K562 (cell line): Measurements from ENCODE around the gene AEN. TPM values are rescaled to one million over a fixed set of nuclear protein-coding genes. Genes with fewer than 3 reads are reported as not detected.

Experiments used
- ATAC-seq: fragments of 200-7000 bp; cut with Tn5 transposase; 3 replicates; pipeline ENCODE4 v1.9.1; 2020; ENCODE audit warnings: moderate library complexity
- BruUV-seq: library from RNA; stranded (reverse); fragments of 400-500 nt; replicated peaks from 2 replicates; lab custom pipeline; 2021; lab: Mats Ljungman, UMichigan
- CTCF ChIA-PET: fragments of 300-600 bp; formaldehyde crosslinking; extraction: SDS; loops from one replicate; lab custom pipeline; 2021; ENCODE audit warnings: low intra/inter-chr PET ratio; lab: Yijun Ruan, JAX
- POLR2A ChIA-PET: fragments of 300-600, 350-650 bp; sonication (Branson Sonifier 250); formaldehyde crosslinking; extraction: SDS; loops from one replicate; lab custom pipeline; 2021; ENCODE audit warnings: antibody characterized with exemption, inconsistent platforms; lab: Yijun Ruan, JAX
- DNase-seq, 4 experiments: peaks; one replicate each; pipeline versions ENCODE4 v3.0.0 to v3.0.0-alpha.2; 2011 to 2018; ENCODE audit warnings: low spot score in 3 of 4, mixed read lengths in 3 of 4; ENCODE audit errors: extremely low read depth in 1 of 4
- FAIRE-seq: peaks from 2 replicates; lab custom pipeline; 2011; peaks lifted over from hg19 to GRCh38; lab: Jason Lieb, UNC
- H2AFZ ChIP-seq: 2 replicates; pipeline ENCODE4 v1.6.0; 2011; ENCODE audit warnings: low read depth, low read length, control low read depth, inconsistent platforms
- H3K27ac ChIP-seq: fragments of 200-600 bp; 3 replicates; pipeline ENCODE4 v1.8.0; 2011; ENCODE audit warnings: low read depth, mild to moderate bottlenecking, control low read depth, inconsistent platforms, low read length, moderate library complexity, mixed read lengths; ENCODE audit errors: extremely low read depth
- H3K27me3 ChIP-seq, 2 experiments: fragments of 300-600 bp in 1 of 2; 2 replicates in 1 of 2; 3 replicates in 1 of 2; pipeline versions ENCODE4 v1.6.0 to v1.8.0; 2011; ENCODE audit warnings: inconsistent platforms in 2 of 2, low read length in 2 of 2, mild to moderate bottlenecking in 1 of 2, mixed read lengths in 1 of 2, moderate library complexity in 1 of 2; ENCODE audit not compliant: control insufficient read depth in 2 of 2, insufficient read depth in 2 of 2
- H3K36me3 ChIP-seq: fragments of 300-600 bp; 3 replicates; pipeline ENCODE4 v1.8.0; 2011; ENCODE audit warnings: mild to moderate bottlenecking, low read length, inconsistent platforms; ENCODE audit not compliant: control insufficient read depth, insufficient read depth
- H3K4me1 ChIP-seq, 2 experiments: fragments of 200-600 bp in 1 of 2; replicated peaks in 1 of 2; 2 replicates in 1 of 2; 3 replicates in 1 of 2; pipeline versions ENCODE4 v1.5.1 to v1.8.0; 2011; ENCODE audit warnings: inconsistent platforms in 2 of 2, low read length in 2 of 2, mild to moderate bottlenecking in 1 of 2, mixed read lengths in 1 of 2, moderate library complexity in 1 of 2; ENCODE audit not compliant: control insufficient read depth in 2 of 2, insufficient read depth in 2 of 2
- H3K4me2 ChIP-seq: 2 replicates; pipeline ENCODE4 v1.6.1; 2011; ENCODE audit warnings: low read length, control low read depth, inconsistent platforms, mixed read lengths; ENCODE audit not compliant: insufficient read depth
- H3K4me3 ChIP-seq: fragments of 200-600 bp; sonication (generic), shearing (Covaris generic); 2 replicates; pipeline ENCODE4 v1.5.1; 2016; ENCODE audit warnings: control low read depth, inconsistent platforms
- H3K79me2 ChIP-seq: fragments of 200-600 bp; 3 replicates; pipeline ENCODE4 v1.8.0; 2011; ENCODE audit warnings: low read length, inconsistent platforms; ENCODE audit not compliant: control insufficient read depth, insufficient read depth
- H3K9ac ChIP-seq, 2 experiments: 2 replicates each; pipeline versions ENCODE4 v1.6.0 to v1.6.1; 2011; ENCODE audit warnings: low read depth in 2 of 2, low read length in 2 of 2, control low read depth in 1 of 2, inconsistent platforms in 1 of 2, mild to moderate bottlenecking in 1 of 2, mixed read lengths in 1 of 2; ENCODE audit not compliant: insufficient read depth in 1 of 2
- H3K9me1 ChIP-seq: one replicate; pipeline ENCODE4 v1.6.0; 2011; ENCODE audit warnings: inconsistent platforms, mild to moderate bottlenecking, low read length, moderate library complexity; ENCODE audit not compliant: control insufficient read depth, insufficient read depth
- H3K9me3 ChIP-seq: replicated peaks from 2 replicates; pipeline ENCODE4 v1.5.1; 2011; ENCODE audit warnings: low read depth, low read length, inconsistent platforms; ENCODE audit not compliant: control insufficient read depth, insufficient read depth
- H4K20me1 ChIP-seq: replicated peaks from 2 replicates; pipeline ENCODE4 v1.6.1; 2011; ENCODE audit warnings: low read length, inconsistent platforms, mixed read lengths; ENCODE audit not compliant: control insufficient read depth, insufficient read depth
- BHLHE40 ChIP-seq: IDR thresholded peaks from 2 replicates; pipeline ENCODE4 v1.6.1; 2011; ENCODE audit warnings: low read length, improper control_type of control experiment
- GATAD2A ChIP-seq: fragments of 450-650 bp; IDR thresholded peaks from 2 replicates; pipeline ENCODE4 v1.6.1; 2017
- HBP1 ChIP-seq: fragments of 450-650 bp; formaldehyde crosslinking; IDR thresholded peaks from 2 replicates; pipeline ENCODE4 v1.4.0; 2022; ENCODE audit warnings: missing genetic modification characterization
- MEF2D ChIP-seq: conservative IDR thresholded peaks from 2 replicates; pipeline ENCODE4 v1.6.1; 2016; ENCODE audit warnings: low read depth, missing genetic modification characterization, missing compliant biosample characterization
- MEIS2 ChIP-seq: fragments of 450-650 bp; IDR thresholded peaks from 2 replicates; pipeline ENCODE4 v1.6.1; 2014; ENCODE audit warnings: mild to moderate bottlenecking; ENCODE audit not compliant: partially characterized antibody
- RUNX1 ChIP-seq: sonication (generic); IDR thresholded peaks from 2 replicates; pipeline ENCODE4 v1.6.1; 2016; ENCODE audit warnings: antibody characterized with exemption, low read depth
- ZBTB7A ChIP-seq: IDR thresholded peaks from 2 replicates; pipeline ENCODE4 v1.6.1; 2011; ENCODE audit warnings: low read depth, mild to moderate bottlenecking, low read length, moderate library complexity, borderline replicate concordance; ENCODE audit not compliant: control insufficient read depth
- ZNF830 ChIP-seq: fragments of 250-450 bp; sonication (Bioruptor Pico); IDR thresholded peaks from 2 replicates; pipeline ENCODE4 v1.5.0; 2021; ENCODE audit warnings: mild to moderate bottlenecking
- WGBS: fragments of 100-300 bp; shearing (Covaris generic); methylation state at CpG from one replicate; pipeline ENCODE4 v1.1.6; 2016; ENCODE audit warnings: low coverage, mixed read lengths; ENCODE audit not compliant: insufficient coverage; ENCODE audit errors: missing lambda C conversion rate; 5-methylcytosine and 5-hydroxymethylcytosine counted together
- in situ Hi-C: fragments of 300-500 bp; cut with MboI; formaldehyde crosslinking; loops from 4 replicates; pipeline ENCODE4 v1.15.0; 2018; ENCODE audit warnings: inconsistent platforms, mixed read lengths
- intact Hi-C: fragments of 100-400 bp; cut with micrococcal nuclease; formaldehyde crosslinking; loops from 2 replicates; pipeline ENCODE4 v1.14.2; 2022
- polyA plus RNA-seq, 8 experiments: library from polyadenylated mRNA; depleted of rRNA in 4 of 8; stranded (reverse) in 5 of 8; unstranded in 3 of 8; fragments of >200 nt; fragmentation: Nextera tagmentation in 2 of 8; fragmentation: Illumina TruSeq in 1 of 8; extraction: Ambion mirVana in 2 of 8; extraction: Trizol in 1 of 8; gene quantifications; 2 replicates each; pipeline versions ENCODE4 v1.2.1 to v1.2.3, GENCODE V29; 2011 to 2014; ENCODE audit warnings: inconsistent platforms in 1 of 8, missing spikeins in 1 of 8
- total RNA-seq, 7 experiments: library from RNA; depleted of rRNA in 6 of 7; stranded (reverse); fragments of >200 nt in 6 of 7; fragmentation: Illumina TruSeq in 2 of 7; extraction: Trizol in 2 of 7; gene quantifications; 2 replicates each; pipeline versions ENCODE4 v1.2.1 to v1.2.3, GENCODE V29; 2011 to 2021; ENCODE audit warnings: low replicate concordance in 1 of 7

AEN gene
- total and polyA plus RNA-seq, 9 of the 15 experiments (the other 6 are each of a cell fraction or from before 2014, with no cell fraction given): 9.0 to 51.0 (median 32.8) TPM

GRCh38 chr15:88651136-88651732 lies 30.1 kb downstream of the AEN start:
- H3K4me3 ChIP-seq: no peak overlapping the region
- H3K27ac ChIP-seq: no peak overlapping the region
- no peaks in the 10 kb centered on the region for H3K4me1 ChIP-seq
- DNase-seq (no peak), FAIRE-seq (no peak), ATAC-seq (no peak)
- H3K36me3 ChIP-seq: no peaks in the 10 kb centered on the region
- in situ Hi-C loops: no loop called here
- CTCF ChIA-PET: no interaction called here
- no peak overlapping the region for H3K9ac ChIP-seq
- POLR2A ChIA-PET: no interaction called here
- no TSS peak for BruUV-seq
- peaks cover 3% of the 10 kb centered on the region; the same call in 1 of the 2 replicates for H4K20me1 ChIP-seq
- no peaks in the 10 kb centered on the region for H3K9me1 ChIP-seq
- H2AFZ ChIP-seq: no peak overlapping the region
- H3K79me2 ChIP-seq: no peaks in the 10 kb centered on the region
- 9% methylated on average over 7 of the region's 7 CpGs for WGBS
- TF ChIP-seq ZBTB7A: no peak
- no peak for TF ChIP-seq HBP1 (CRISPR knock-in tag)
- TF ChIP-seq MEF2D (tag): no peak
- TF ChIP-seq ZNF830 (CRISPR knock-in tag): no peak
- no peak for TF ChIP-seq MEIS2
- TF ChIP-seq GATAD2A: no peak
- no peak for TF ChIP-seq BHLHE40
- no peak for TF ChIP-seq RUNX1
- intact Hi-C loops: no loop called here
- no peak overlapping the region for H3K4me2 ChIP-seq
- no peaks in the 10 kb centered on the region for H3K9me3 ChIP-seq
- H3K27me3 ChIP-seq: peaks cover 13 to 51% of the 10 kb centered on the region in 2 experiments; a peak in 4 of 5 replicates
